ENCODE data around the gene MSL3B.

Gene MSL3B

GRCh38 chr2:233823731-233824121 is 44.5 kb downstream of the MSL3B start:
- Histone ChIP-seq H3K27ac (no peak overlapping the region), H3K9me3 (ENCODE audit: severe bottlenecking) (no peaks in the 10 kb centered on the region), H3K27me3 (ENCODE audit: insufficient read depth, low read depth, severe bottlenecking) (no peaks in the 10 kb centered on the region), H3K4me3 (ENCODE audit: low read depth, low read length) (no peak overlapping the region), H3K36me3 (no peaks in the 10 kb centered on the region)
- DNase-seq, result peak; percentile 2
- no peak for TF ChIP-seq CTCF (IDR thresholded peaks at IDR 0.05; ENCODE audit: low read depth, low read length)

- Histone ChIP-seq H3K4me3 (ENCODE audit: low read depth, low read length) (no peak overlapping the region), H3K27ac (no peak overlapping the region), H3K27me3 (ENCODE audit: insufficient read depth, low read depth, severe bottlenecking) (no peaks in the 10 kb centered on the region), H3K36me3 (no peaks in the 10 kb centered on the region), H3K9me3 (ENCODE audit: severe bottlenecking) (no peaks in the 10 kb centered on the region)
- peak; percentile 3 for DNase-seq
- TF ChIP-seq CTCF (IDR thresholded peaks at IDR 0.05; ENCODE audit: low read depth, low read length), result no peak
These were observed 45.1 kb downstream of the MSL3B start for GRCh38 chr2:233822781-233823730.

GRCh38 chr2:233822101-233822771 is 46.0 kb downstream of the MSL3B start:
- Histone ChIP-seq H3K27me3 (ENCODE audit: insufficient read depth, low read depth, severe bottlenecking) (no peaks in the 10 kb centered on the region), H3K36me3 (no peaks in the 10 kb centered on the region), H3K27ac (no peak overlapping the region), H3K4me3 (ENCODE audit: low read depth, low read length) (no peak overlapping the region), H3K9me3 (ENCODE audit: severe bottlenecking) (no peaks in the 10 kb centered on the region)
- no peak for TF ChIP-seq CTCF (IDR thresholded peaks at IDR 0.05; ENCODE audit: low read depth, low read length)
- DNase-seq, result peak; percentile 4

- DNase-seq, result no peak
- TF ChIP-seq CTCF (IDR thresholded peaks at IDR 0.05; ENCODE audit: low read depth, low read length), result no peak
- no peak overlapping the region for H3K27ac ChIP-seq
- no peaks in the 10 kb centered on the region for H3K9me3 ChIP-seq (ENCODE audit: severe bottlenecking)
- H3K4me3 ChIP-seq (ENCODE audit: low read depth, low read length), result no peak overlapping the region
- no peaks in the 10 kb centered on the region for H3K27me3 ChIP-seq (ENCODE audit: insufficient read depth, low read depth, severe bottlenecking)
- H3K36me3 ChIP-seq, result no peaks in the 10 kb centered on the region
These were observed 46.5 kb downstream of the MSL3B start for GRCh38 chr2:233821709-233822100.

- TF ChIP-seq CTCF (IDR thresholded peaks at IDR 0.05; ENCODE audit: low read depth, low read length), result no peak
- Histone ChIP-seq H3K27ac (no peak overlapping the region), H3K36me3 (no peaks in the 10 kb centered on the region), H3K9me3 (ENCODE audit: severe bottlenecking) (no peaks in the 10 kb centered on the region), H3K27me3 (ENCODE audit: insufficient read depth, low read depth, severe bottlenecking) (no peaks in the 10 kb centered on the region), H3K4me3 (ENCODE audit: low read depth, low read length) (no peak overlapping the region)
- DNase-seq, result no peak
These were observed 47.0 kb downstream of the MSL3B start for GRCh38 chr2:233821196-233821595.
